NCI-H1092 treated with DMSO at 0.1 percent for 48 hours (cell line): ENCODE data around the gene CUL4A.

Experiments
- DNase-seq: peaks from one replicate; lab custom pipeline; 2025; lab: John Stamatoyannopoulos, UW

The CUL4A gene

GRCh38 chr13:113179374-113180230 lies 29.8 kb upstream of the CUL4A start:
- no peak for DNase-seq

DNA sequence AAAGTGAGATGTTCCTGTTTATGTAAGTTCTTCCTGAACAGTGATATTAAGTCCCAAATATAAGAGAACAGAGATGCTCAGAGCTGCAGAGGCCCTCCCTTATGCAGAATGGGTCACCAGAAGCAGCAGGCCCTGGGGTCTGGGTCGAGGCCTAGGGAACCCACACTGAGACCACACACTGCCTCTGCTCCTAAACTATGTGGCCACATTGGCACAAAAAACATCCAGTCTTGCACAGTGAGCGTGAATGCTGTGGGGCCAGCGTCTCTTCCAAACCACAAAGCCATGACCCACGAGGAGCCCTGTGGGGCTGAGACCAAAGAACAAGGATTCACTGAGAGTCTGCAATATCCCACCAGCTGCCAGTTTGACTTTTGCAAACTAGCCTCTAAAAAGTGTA lies 27.4 kb upstream of the CUL4A start:
- no peak for DNase-seq

GRCh38 chr13:113183450-113184129 lies 25.8 kb upstream of the CUL4A start:
- DNase-seq, result no peak

- DNase-seq, result no peak
Observed at GRCh38 chr13:113184568-113185440, 24.6 kb upstream of the CUL4A start.

DNA sequence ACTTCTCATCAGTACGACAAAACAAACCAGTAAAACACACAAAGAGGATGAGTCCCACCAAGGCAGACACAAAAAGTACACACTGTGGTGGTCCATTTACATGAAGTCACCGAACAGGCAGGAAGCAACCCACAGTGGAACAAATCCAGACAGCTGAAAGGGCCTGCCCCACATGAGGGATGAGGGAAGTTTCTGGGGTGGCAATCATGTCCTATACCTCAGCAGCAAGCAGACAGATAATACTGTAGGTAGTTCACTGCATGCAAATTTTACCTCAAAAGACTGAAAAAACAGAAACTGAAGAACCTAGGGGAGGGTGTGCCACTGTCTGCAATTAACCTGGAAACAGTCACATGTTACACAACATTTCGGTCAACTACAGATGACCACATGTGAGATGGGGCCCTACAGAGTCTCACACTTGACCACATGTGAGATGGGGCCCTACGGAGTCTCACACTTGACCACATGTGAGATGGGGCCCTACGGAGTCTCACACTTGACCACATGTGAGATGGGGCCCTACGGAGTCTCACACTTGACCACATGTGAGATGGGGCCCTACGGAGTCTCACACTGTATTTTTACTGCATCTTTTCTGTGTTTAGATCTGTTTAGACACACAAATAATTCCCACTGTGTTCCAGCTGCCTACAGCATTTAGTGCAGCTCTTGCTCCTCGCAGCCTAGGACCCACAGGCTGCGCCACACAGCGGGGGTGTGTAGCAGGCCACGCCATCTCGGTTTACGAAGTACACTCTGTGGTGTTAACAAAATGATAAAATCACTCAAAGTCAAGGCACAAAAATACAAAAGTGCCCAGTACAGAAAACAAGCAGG lies 23.1 kb upstream of the CUL4A start:
- DNase-seq, result no peak

DNA sequence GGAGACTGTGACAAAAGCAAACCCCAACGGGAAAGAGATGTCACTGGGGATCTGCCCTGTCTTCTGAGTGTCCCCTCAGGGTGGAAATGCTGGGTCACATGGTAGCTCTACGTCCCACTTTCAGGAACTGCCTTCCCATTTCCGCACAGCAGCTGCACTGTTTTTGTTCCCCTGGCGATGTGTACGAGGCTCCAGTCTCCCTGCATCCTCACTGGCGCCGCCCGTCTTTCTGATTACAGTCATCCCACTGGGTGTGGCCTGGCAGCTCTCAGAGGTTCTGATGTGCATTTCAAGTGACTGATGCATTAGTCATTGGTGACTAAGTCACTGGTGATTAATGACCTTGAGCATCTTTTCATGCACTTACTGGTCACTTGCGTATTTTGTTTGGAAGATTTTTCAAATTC lies 22.1 kb upstream of the CUL4A start:
- DNase-seq, result no peak

DNA sequence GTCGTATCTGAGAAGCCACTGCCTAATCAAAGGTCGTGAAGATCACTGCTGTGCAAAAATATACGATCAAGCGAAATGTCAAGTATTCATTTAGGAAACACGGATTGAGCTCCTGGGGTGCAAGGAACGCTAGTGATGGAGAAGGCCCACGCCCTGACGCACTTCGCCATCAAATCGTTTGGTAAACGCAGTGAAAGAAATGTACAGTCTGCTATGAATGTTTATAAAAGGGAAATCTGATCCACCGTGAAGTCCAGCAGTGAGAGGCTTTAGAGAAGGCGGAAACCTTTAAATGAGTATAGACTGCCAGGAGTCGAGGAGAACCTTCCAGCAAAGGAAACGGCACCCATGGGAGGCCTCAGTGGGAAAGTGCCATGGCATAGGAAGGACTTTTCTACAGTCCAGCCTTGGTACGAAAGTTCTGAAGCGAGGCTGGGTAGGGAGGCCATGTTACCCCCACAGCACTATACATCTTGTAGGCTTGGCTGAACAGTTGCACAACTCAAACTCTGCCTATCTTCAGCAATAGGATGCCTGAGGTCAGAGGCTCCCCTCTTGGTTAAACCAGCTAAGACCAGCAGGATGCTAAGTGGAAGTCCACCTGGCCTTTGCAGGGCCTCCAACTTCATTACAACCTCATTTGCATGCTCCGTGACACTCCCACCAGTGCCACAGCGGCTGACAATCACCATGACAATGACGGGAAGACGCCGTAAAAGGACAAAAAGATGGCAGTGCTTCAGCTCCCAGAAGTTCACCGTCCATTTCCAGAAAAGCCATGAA lies 21.3 kb upstream of the CUL4A start:
- DNase-seq, result no peak

- DNase-seq, result no peak
Observed at GRCh38 chr13:113190181-113190580, 19.2 kb upstream of the CUL4A start.

GRCh38 chr13:113192279-113192678 lies 17.1 kb upstream of the CUL4A start:
- no peak for DNase-seq

DNA sequence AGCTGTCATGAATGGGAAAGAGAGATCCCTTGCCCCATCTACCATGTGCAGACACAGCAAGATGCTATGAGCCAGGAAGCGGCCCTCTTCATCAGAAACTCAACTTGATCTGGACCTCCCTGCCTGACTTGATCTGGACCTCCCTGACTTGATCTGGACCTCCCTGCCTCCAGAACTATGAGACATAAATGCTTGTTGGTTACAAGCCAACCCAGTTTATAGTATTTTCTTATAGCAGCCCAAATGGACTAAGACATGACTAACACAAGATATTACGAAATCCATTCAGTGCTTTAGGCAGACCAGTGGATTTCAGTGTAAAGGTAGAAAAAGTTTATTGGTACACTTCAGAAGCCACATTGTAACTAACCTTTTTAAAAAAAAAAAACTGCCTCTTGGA lies 16.5 kb upstream of the CUL4A start:
- no peak for DNase-seq

DNA sequence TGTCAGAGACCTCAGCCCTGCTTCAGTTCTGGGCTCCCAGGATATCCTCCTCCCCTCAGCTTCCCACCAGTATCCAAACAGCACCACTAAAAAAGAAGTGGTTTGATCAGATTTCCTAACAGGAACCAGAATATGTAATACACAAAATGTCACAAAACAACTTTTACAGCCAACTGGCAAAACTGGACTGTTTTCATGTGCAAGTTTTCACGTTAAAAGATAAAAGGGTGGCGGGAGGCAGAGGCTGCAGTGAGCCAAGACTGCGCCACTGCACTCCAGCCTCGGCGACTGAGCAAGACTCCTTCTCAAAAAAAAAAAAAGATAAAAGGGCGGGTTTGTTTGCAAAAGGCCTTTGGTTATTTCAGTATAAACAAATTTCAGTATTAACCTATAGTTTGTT lies 14.1 kb upstream of the CUL4A start:
- DNase-seq, result no peak

DNA sequence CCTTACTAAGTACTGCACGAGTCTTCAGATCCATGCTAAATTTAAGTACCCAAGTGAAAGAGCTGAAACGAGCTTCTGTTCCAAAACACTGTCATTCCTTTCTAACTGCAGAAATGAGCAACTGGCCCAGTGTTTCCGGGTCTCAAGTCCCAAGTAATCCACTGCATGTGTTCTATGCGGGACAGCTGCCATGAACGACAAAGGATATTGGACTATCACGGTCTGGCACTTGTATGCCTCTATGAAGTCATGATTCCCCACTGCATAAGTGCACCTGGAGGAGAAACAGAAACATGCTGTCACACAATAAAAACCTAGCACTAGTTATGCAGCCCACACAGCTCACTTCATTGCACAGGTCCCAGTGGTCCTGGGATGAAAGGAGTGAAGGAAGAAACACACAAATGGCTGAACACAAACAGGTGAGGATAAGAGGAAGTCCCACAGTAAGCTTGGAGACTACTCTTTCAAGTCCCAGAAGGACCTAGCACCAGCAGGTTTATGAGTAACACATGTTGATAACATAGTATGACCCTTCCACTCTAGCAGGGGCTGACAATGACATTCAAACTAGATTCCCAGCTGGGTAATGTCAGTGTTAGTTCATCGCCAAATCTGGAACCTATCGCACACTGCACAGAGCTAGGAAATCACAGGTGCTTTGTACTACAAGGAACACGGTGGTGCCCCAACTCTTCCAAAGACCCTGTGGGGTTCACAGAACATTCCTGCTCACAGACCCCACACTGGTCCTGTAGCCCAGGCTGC lies 12.3 kb upstream of the CUL4A start:
- no peak for DNase-seq

DNA sequence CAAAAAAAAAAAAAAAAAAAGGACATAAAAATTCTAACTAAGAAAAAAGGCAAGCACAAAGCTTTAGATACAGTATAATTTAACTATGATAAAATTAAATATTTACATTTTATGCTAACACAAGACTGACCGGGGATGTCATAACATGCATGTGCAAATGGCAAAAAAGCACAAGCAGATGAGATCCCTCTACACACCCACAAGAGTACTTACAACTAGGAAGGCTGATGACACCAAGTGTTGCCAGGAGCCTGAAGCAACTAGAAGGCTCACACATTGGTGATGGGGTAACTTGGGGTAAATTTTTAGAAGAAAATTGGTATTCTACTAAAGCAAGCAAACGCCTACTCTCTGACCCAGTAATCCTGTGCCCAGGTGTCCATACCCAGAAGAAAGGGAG lies 7.6 kb upstream of the CUL4A start:
- DNase-seq, result no peak

DNA sequence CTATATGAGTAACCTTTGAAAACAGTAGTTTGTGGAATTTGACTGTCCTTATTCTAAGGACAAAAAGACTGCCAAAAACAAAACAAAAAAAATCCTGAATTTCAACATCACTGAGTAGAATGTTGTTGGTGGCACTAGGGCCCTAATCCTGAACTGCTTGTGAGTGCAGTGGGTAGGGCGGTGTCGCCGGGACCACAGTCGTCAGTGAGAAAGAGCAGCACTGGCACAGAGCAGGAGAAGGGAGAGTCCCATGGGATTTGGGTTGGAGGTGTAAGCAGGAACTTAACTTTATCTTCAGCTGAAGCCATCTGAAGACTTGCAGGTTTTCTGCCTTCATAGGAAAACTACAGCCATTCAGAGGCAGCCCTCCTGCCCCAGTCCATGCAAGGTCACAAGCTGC lies 6.5 kb upstream of the CUL4A start:
- no peak for DNase-seq

DNA sequence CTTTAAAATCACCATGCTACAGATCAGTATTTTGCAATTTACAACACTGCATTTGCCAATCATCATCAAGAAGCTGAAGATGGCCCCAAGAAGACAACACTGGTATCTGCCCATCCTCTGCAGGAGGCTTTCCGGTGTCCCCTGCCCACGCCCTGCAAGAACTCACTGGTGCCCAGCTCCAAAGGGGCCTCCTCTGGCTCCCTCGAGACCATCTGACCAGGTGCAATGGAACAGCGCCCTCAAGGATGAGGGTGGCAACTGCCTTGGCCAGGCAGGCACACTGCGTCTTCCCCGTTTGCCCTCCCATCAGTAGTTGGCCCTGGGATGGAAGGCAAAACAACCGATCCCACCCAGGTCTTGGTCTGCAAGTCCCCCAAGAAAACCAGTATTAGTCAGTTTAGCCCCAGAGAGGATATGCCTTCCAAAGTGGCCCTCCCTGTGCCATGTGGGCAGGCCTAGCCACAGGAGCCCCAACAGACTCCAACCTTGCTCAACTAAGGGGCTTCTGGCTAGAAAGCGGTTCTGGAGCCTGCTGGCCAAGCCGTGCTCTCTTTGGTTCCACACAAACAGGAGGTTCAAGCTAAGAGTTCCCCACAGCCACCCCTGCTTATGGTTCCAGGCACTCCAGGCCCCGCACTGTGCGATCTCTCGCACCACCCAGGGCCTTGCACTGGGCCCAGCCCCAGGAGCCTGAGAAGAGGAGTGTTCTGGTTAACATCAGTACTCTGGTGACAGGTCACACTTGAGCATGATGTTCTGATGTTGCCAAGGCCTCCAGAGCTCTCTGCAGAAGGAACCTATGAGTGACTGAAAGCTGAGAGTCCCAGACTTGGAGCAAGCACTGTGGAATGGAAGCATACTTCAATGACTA lies 5.7 kb upstream of the CUL4A start:
- no peak for DNase-seq

- DNase-seq, result no peak
Observed at GRCh38 chr13:113204378-113204734, 5.1 kb upstream of the CUL4A start.

GRCh38 chr13:113205428-113205931 lies 3.9 kb upstream of the CUL4A start:
- no peak for DNase-seq

GRCh38 chr13:113207460-113207859 lies 2.0 kb upstream of the CUL4A start:
- DNase-seq, result no peak

DNA sequence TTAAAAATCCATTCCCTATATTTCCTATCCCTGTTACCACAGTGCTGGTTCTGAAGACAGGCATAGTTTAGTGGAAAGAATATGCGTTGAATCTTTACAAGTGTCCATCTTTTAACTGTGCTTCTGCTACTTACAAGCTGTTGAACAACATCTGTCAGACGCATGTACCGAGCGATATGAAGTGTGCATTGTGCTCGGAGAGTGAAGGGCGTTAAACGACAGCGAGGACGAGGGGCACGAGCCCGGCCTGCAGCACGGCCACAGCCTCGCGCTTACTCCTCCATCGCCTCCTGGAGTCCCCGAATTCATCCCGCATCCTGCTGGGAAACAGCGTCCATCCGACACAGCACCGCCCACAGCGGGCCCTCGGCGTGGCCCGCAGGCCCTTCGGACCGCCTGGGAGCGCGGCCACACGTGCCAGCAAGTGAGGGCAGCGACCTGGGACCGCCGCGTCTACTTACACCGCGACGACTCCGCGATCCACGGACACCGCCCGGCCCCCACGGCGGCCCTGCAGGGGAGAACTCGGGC lies 1.5 kb upstream of the CUL4A start:
- DNase-seq, result peak; percentile 55
